GM12878 (cell line): ENCODE results near the gene CEBPE. TPM values are rescaled to one million over a fixed set of nuclear protein-coding genes. Genes with fewer than 3 reads are reported as not detected.

Source experiments
- ATAC-seq: fragments of 200-7000 bp; cut with Tn5 transposase; 3 replicates; pipeline ENCODE4 v1.9.1; 2020; ENCODE audit warnings: mild to moderate bottlenecking, moderate library complexity
- BruUV-seq: library from RNA; stranded (reverse); fragments of 400-500 nt; replicated peaks from 2 replicates; lab custom pipeline; 2021; lab: Mats Ljungman, UMichigan
- CTCF ChIA-PET: fragments of 300-600 bp; sonication (Branson Sonifier 250); formaldehyde crosslinking; extraction: SDS; loops from one replicate; lab custom pipeline; 2021; ENCODE audit warnings: inconsistent platforms; lab: Yijun Ruan, JAX
- POLR2A ChIA-PET: fragments of 350-600 bp; formaldehyde crosslinking; extraction: SDS; loops from one replicate; lab custom pipeline; 2021; ENCODE audit warnings: inconsistent platforms; lab: Charles Lee
- RAD21 ChIA-PET: fragments of 300-600 bp; sonication (Branson Sonifier 250); formaldehyde crosslinking; loops from one replicate; lab custom pipeline; 2023; ENCODE audit warnings: antibody characterized with exemption; ENCODE audit not compliant: unreplicated experiment; lab: Charles Lee
- SMC1A ChIA-PET: fragments of 300-600 bp; sonication (Branson Sonifier 250); formaldehyde crosslinking; loops from one replicate; lab custom pipeline; 2023; ENCODE audit not compliant: unreplicated experiment, uncharacterized antibody; lab: Charles Lee
- DNase-seq: peaks from one replicate; pipeline ENCODE4 v3.0.0-alpha.2; 2011; ENCODE audit warnings: low read depth, low spot score
- FAIRE-seq: peaks from 3 replicates; lab custom pipeline; 2011; peaks lifted over from hg19 to GRCh38; lab: Jason Lieb, UNC
- H2AFZ ChIP-seq: 2 replicates; pipeline ENCODE4 v1.6.0; 2011; ENCODE audit warnings: low read depth, low read length, control low read depth; ENCODE audit not compliant: control insufficient read depth
- H3K27ac ChIP-seq: 2 replicates; pipeline ENCODE4 v1.5.1; 2011; ENCODE audit warnings: control low read depth; ENCODE audit not compliant: control insufficient read depth, insufficient read depth
- H3K27me3 ChIP-seq, 2 experiments: replicated peaks in 1 of 2; 2 replicates each; pipeline versions ENCODE4 v1.6.0 to v1.6.1; 2011; ENCODE audit warnings: low read length in 1 of 2; ENCODE audit not compliant: control insufficient read depth in 2 of 2, insufficient read depth in 2 of 2
- H3K36me3 ChIP-seq, 2 experiments: 2 replicates each; pipeline ENCODE4 v1.5.1; 2011; ENCODE audit warnings: low read length in 1 of 2; ENCODE audit not compliant: control insufficient read depth in 2 of 2, insufficient read depth in 2 of 2
- H3K4me1 ChIP-seq: 2 replicates; pipeline ENCODE4 v1.6.1; 2011; ENCODE audit warnings: mild to moderate bottlenecking, low read length, moderate library complexity, mixed read lengths; ENCODE audit not compliant: control insufficient read depth, insufficient read depth
- H3K4me2 ChIP-seq: 2 replicates; pipeline ENCODE4 v1.6.0; 2011; ENCODE audit warnings: control low read depth; ENCODE audit not compliant: control insufficient read depth, insufficient read depth
- H3K4me3 ChIP-seq: fragments of 200-600 bp; sonication (generic); 2 replicates; pipeline ENCODE4 v1.5.1; 2016
- H3K79me2 ChIP-seq: 2 replicates; pipeline ENCODE4 v1.6.0; 2011; ENCODE audit warnings: low read length; ENCODE audit not compliant: control insufficient read depth, insufficient read depth
- H3K9ac ChIP-seq: 2 replicates; pipeline ENCODE4 v1.8.0; 2011; ENCODE audit warnings: low read length, control low read depth, mixed read lengths; ENCODE audit not compliant: control insufficient read depth, insufficient read depth
- H3K9me3 ChIP-seq: replicated peaks from 3 replicates; pipeline ENCODE4 v1.5.1; 2011; ENCODE audit warnings: mild to moderate bottlenecking, low read length; ENCODE audit not compliant: control insufficient read depth, insufficient read depth
- H4K20me1 ChIP-seq: 2 replicates; pipeline ENCODE4 v1.6.0; 2011; ENCODE audit not compliant: control insufficient read depth, insufficient read depth
- EP300 ChIP-seq, 2 experiments: fragments of 150-350 bp in 1 of 2; IDR thresholded peaks; 2 replicates each; pipeline ENCODE4 v1.6.1; 2011 to 2012; ENCODE audit warnings: low read depth in 2 of 2, low read length in 2 of 2, borderline replicate concordance in 1 of 2, improper control_type of control experiment in 1 of 2, inconsistent platforms in 1 of 2; ENCODE audit not compliant: control insufficient read depth in 1 of 2
- IKZF2 ChIP-seq, 2 experiments: fragments of 450-650 bp; IDR thresholded peaks; 2 replicates each; pipeline ENCODE4 v1.6.1; 2017; ENCODE audit warnings: mild to moderate bottlenecking in 2 of 2, moderate library complexity in 2 of 2
- MEF2A ChIP-seq: IDR thresholded peaks from 2 replicates; pipeline ENCODE4 v1.6.1; 2011; ENCODE audit warnings: low read depth, mild to moderate bottlenecking, low read length, moderate library complexity; ENCODE audit not compliant: insufficient read depth
- MYB ChIP-seq: fragments of 150-350 bp; IDR thresholded peaks from 2 replicates; pipeline ENCODE4 v1.6.1; 2014; ENCODE audit warnings: mild to moderate bottlenecking, low read depth, low read length, borderline replicate concordance
- NBN ChIP-seq: fragments of 450-650 bp; IDR thresholded peaks from 2 replicates; pipeline ENCODE4 v1.6.1; 2016
- NFIC ChIP-seq: IDR thresholded peaks from 2 replicates; pipeline ENCODE4 v1.6.1; 2012; ENCODE audit warnings: low read depth, mild to moderate bottlenecking, inconsistent platforms, low read length, moderate library complexity
- NR2C2 ChIP-seq: IDR thresholded peaks from 2 replicates; pipeline ENCODE4 v1.6.1; 2011; ENCODE audit warnings: borderline replicate concordance, low read depth; ENCODE audit not compliant: control insufficient read depth, insufficient read length
- RAD51 ChIP-seq: fragments of 450-650 bp; IDR thresholded peaks from 2 replicates; pipeline ENCODE4 v1.6.1; 2016; ENCODE audit warnings: moderate library complexity, mild to moderate bottlenecking, inconsistent platforms
- SMARCA5 ChIP-seq: fragments of 450-650 bp; IDR thresholded peaks from 2 replicates; pipeline ENCODE4 v1.6.1; 2017; ENCODE audit warnings: mild to moderate bottlenecking
- WGBS: methylation state at CpG from one replicate; pipeline ENCODE4 v1.1.6; 2016; ENCODE audit warnings: low lambda C conversion rate; ENCODE audit not compliant: insufficient replicate concordance, insufficient coverage; ENCODE audit errors: missing lambda C conversion rate; 5-methylcytosine and 5-hydroxymethylcytosine counted together
- in situ Hi-C: fragments of 300-500 bp; cut with MboI; formaldehyde crosslinking; loops from 9 replicates; pipeline ENCODE4 v1.14.3; 2018; ENCODE audit warnings: mixed read lengths
- intact Hi-C: fragments of 100-400 bp; cut with micrococcal nuclease; formaldehyde crosslinking; loops from one replicate; pipeline ENCODE4 v1.14.2; 2022; ENCODE audit not compliant: unreplicated experiment
- polyA plus RNA-seq, 11 experiments: library from polyadenylated mRNA; depleted of rRNA in 4 of 11; unstranded in 6 of 11; stranded (reverse) in 5 of 11; fragments of >200 nt; fragmentation: Nextera tagmentation in 4 of 11; fragmentation: Illumina TruSeq in 1 of 11; extraction: Ambion mirVana in 4 of 11; extraction: Trizol in 1 of 11; gene quantifications; 1 replicate in 1 of 11; 2 replicates in 10 of 11; pipeline versions ENCODE4 v1.2.1 to v1.2.3, GENCODE V29; 2011 to 2016; ENCODE audit warnings: inconsistent platforms in 2 of 11, missing spikeins in 2 of 11, low read depth in 1 of 11
- total RNA-seq, 4 experiments: library from RNA; depleted of rRNA in 3 of 4; stranded (reverse); fragments of >200 nt in 3 of 4; fragmentation: Illumina TruSeq in 1 of 4; extraction: Trizol in 1 of 4; gene quantifications; 2 replicates each; pipeline versions ENCODE4 v1.2.1 to v1.2.3, GENCODE V29; 2013 to 2021
- TF ChIP-seq, protein P1 (sequence below): fragments of 450-650 bp; conservative IDR thresholded peaks from 2 replicates; pipeline ENCODE4 v1.6.1; 2017; ENCODE audit warnings: mild to moderate bottlenecking, moderate library complexity

The CEBPE gene
- total and polyA plus RNA-seq, 10 of the 15 experiments (the other 5 are each of a cell fraction or from before 2014, with no cell fraction given), result 0.09 to 0.45 (median 0.24) TPM; not detected in 7

DNA sequence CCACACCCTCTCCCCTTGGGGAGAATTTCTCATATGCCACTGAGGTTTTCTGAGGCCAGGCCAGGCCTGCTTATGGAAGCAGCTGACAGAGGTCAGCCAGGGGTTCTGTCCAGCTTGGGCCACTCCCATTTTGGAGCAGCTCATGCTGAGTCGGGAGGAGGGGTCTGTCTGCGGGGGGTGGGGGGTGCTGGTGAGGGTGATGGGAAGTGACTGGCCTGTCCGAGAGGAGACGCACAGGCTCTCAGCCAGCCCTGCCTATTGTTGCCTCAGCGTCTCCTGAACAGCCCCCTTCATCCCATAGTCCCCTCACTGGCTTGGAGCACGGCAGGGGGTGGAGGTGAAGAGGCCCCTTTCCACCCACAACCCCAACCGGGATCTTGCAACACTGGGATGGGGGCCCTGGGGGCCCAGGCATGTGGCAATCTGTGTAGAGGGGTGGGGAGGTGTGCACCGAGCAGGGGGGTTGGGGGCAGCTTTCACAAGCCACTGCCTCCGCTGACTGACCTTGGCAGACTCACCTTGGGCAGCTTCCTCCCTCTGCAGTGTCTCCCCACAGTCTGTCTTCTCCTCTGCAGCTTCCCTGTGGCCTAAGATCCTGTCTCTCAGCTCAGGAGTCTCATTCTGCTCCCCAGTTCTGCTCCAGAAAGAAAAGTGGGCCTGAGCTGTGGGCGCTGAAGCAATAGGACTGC lies 5.5 kb downstream of the CEBPE start:
- no peak overlapping the region for H3K27ac ChIP-seq
- SMC1A ChIA-PET, result no interaction called here
- in situ Hi-C loops (no loop called here), intact Hi-C loops (no loop called here)
- WGBS, result 26% methylated on average over 8 of the region's 10 CpGs
- POLR2A ChIA-PET, result no interaction called here
- H3K4me3 ChIP-seq, result no peak overlapping the region
- RAD21 ChIA-PET, result interaction anchor here (2.0 kb wide), 1 partner anchor 45 kb away, joined by 5 read pairs; no protein-coding TSS in a partner anchor
- DNase-seq, result no peak
- no peak overlapping the region for H2AFZ ChIP-seq
- no peaks in the 10 kb centered on the region for H3K79me2 ChIP-seq
- CTCF ChIA-PET, result interaction anchor here (0.8 to 5.4 kb wide), 4 partner anchors 37 to 1816 kb away, joined by 3 to 30 read pairs (median 3); no protein-coding TSS in a partner anchor
- no peak for ATAC-seq
- no peaks in the 10 kb centered on the region for H3K36me3 ChIP-seq
- no peaks in the 10 kb centered on the region for H3K9me3 ChIP-seq
- no peak for FAIRE-seq
- no peak overlapping the region for H3K9ac ChIP-seq
- TF ChIP-seq RAD51, result no peak
- TF ChIP-seq IKZF2 (IDR thresholded peaks at IDR 0.05), result no peak
- TF ChIP-seq NR2C2, result no peak
- no peak for TF ChIP-seq NBN
- no peak for TF ChIP-seq EP300 (IDR thresholded peaks at IDR 0.05; ENCODE audit: borderline replicate concordance in 1 of 2, control insufficient read depth in 1 of 2, low read depth in 2 of 2, low read length in 2 of 2)
- TF ChIP-seq NFIC, result no peak
- no peak for TF ChIP-seq MEF2A
- TF ChIP-seq, protein P1, sequence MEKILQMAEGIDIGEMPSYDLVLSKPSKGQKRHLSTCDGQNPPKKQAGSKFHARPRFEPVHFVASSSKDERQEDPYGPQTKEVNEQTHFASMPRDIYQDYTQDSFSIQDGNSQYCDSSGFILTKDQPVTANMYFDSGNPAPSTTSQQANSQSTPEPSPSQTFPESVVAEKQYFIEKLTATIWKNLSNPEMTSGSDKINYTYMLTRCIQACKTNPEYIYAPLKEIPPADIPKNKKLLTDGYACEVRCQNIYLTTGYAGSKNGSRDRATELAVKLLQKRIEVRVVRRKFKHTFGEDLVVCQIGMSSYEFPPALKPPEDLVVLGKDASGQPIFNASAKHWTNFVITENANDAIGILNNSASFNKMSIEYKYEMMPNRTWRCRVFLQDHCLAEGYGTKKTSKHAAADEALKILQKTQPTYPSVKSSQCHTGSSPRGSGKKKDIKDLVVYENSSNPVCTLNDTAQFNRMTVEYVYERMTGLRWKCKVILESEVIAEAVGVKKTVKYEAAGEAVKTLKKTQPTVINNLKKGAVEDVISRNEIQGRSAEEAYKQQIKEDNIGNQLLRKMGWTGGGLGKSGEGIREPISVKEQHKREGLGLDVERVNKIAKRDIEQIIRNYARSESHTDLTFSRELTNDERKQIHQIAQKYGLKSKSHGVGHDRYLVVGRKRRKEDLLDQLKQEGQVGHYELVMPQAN, result no peak
- TF ChIP-seq SMARCA5, result no peak
- TF ChIP-seq MYB, result no peak
- H3K4me2 ChIP-seq, result no peak overlapping the region
- H3K27me3 ChIP-seq, result peaks cover 0 to 7% of the 10 kb centered on the region in 2 experiments; a peak in 3 of 4 replicates
- H4K20me1 ChIP-seq, result no peaks in the 10 kb centered on the region
- no peaks in the 10 kb centered on the region for H3K4me1 ChIP-seq
- BruUV-seq, result no TSS peak
